Measurements from ENCODE around the gene TOP1. TPM values are rescaled to one million over a fixed set of nuclear protein-coding genes. Genes with fewer than 3 reads are reported as not detected.
"Not testable (repeated sequence)": the region's sequence is repeated elsewhere in the genome, so short reads cannot be mapped to it uniquely, and the experiment has no call there.

The TOP1 gene
- polyA plus RNA-seq, 1 of the 3 experiments (the other 2 are of a cell fraction), result 11.9 TPM

GRCh38 chr20:41116282-41116956, 87.8 kb downstream of the TOP1 start:
- Histone ChIP-seq H3K36me3 (replicated peaks in 1 of 2; ENCODE audit: control insufficient read depth in 1 of 2, insufficient read depth in 2 of 2, low read length in 1 of 2) (peaks cover 80 to 83% of the 10 kb centered on the region in 2 experiments), H3F3A (replicated peaks; ENCODE audit: insufficient read depth) (no peaks in the 10 kb centered on the region), H3K27me3 (ENCODE audit: insufficient read depth) (no peaks in the 10 kb centered on the region), H2AFZ (ENCODE audit: low read depth) (no peak overlapping the region), H3K9me3 (no peaks in the 10 kb centered on the region), H3K4me2 (no peak overlapping the region), H3K4me1 (ENCODE audit: control insufficient read depth in 1 of 2, insufficient read depth in 2 of 2, low read depth in 1 of 2, low read length in 1 of 2) (peaks cover 0 to 4% of the 10 kb centered on the region in 2 experiments; a peak in 2 of 4 replicates), H3K79me2 (ENCODE audit: insufficient read depth) (no peaks in the 10 kb centered on the region), H3K27ac (ENCODE audit: low read depth in 2 of 2, low read length in 1 of 2) (no peak overlapping the region), H3K9ac (no peak overlapping the region), H3K9me2 (no peaks in the 10 kb centered on the region), H3K4me3 (ENCODE audit: low read depth in 2 of 2, low read length in 1 of 2) (no peak overlapping the region), H4K20me1 (ENCODE audit: insufficient read depth) (0 out of 2 replicates have a peak, but pooled peaks cover 4% of the 10 kb centered on the region)
- DNase-seq, result no peak
- WGBS (ENCODE audit: low lambda C conversion rate), result 92% methylated on average over 6 of the region's 6 CpGs
- ChIA-PET POLR2A (no interaction called here), CTCF (interaction anchor here (0.6 to 1.1 kb wide), 3 partner anchors 9 to 148 kb away, joined by 3 to 4 read pairs (median 3); no protein-coding TSS in a partner anchor)
- TF ChIP-seq TEAD4 (IDR thresholded peaks at IDR 0.05; ENCODE audit: borderline replicate concordance, insufficient read depth), result no peak
- no peak for TF ChIP-seq ELF1 (IDR thresholded peaks at IDR 0.05)
- no peak for TF ChIP-seq TAF1 (IDR thresholded peaks at IDR 0.05; ENCODE audit: borderline replicate concordance, low read depth, low read length)
- TF ChIP-seq JUND (IDR thresholded peaks at IDR 0.05), result no peak
- TF ChIP-seq, protein P1, sequence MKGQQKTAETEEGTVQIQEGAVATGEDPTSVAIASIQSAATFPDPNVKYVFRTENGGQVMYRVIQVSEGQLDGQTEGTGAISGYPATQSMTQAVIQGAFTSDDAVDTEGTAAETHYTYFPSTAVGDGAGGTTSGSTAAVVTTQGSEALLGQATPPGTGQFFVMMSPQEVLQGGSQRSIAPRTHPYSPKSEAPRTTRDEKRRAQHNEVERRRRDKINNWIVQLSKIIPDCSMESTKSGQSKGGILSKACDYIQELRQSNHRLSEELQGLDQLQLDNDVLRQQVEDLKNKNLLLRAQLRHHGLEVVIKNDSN (IDR thresholded peaks at IDR 0.05; ENCODE audit: borderline replicate concordance, low read depth), result no peak
- no peak for TF ChIP-seq NRF1 (IDR thresholded peaks at IDR 0.05; ENCODE audit: low read depth, low read length)
- TF ChIP-seq EP300 (IDR thresholded peaks at IDR 0.05; ENCODE audit: borderline replicate concordance in 1 of 2, low read depth in 1 of 2, low read length in 1 of 2), result no peak
- TF ChIP-seq RCOR1 (IDR thresholded peaks at IDR 0.05; ENCODE audit: low read length), result no peak
- TF ChIP-seq EZH2phosphoT487 (IDR thresholded peaks at IDR 0.05; ENCODE audit: borderline replicate concordance, low read depth), result no peak

- H3K4me1 ChIP-seq (ENCODE audit: control insufficient read depth in 1 of 2, insufficient read depth in 2 of 2, low read depth in 1 of 2, low read length in 1 of 2); H3F3A ChIP-seq (replicated peaks; ENCODE audit: insufficient read depth); H3K4me3 ChIP-seq (ENCODE audit: low read depth in 2 of 2, low read length in 1 of 2); H3K9me3 ChIP-seq; DNase-seq; H2AFZ ChIP-seq (ENCODE audit: low read depth); H3K9ac ChIP-seq; H4K20me1 ChIP-seq (ENCODE audit: insufficient read depth); H3K79me2 ChIP-seq (ENCODE audit: insufficient read depth); H3K9me2 ChIP-seq; H3K27me3 ChIP-seq (ENCODE audit: insufficient read depth); POLR2A ChIA-PET: not testable (repeated sequence)
- 0 out of 4 replicates have a peak overlapping the region, but pooled peaks of 1 of the 2 experiments have one; percentile 17 for H3K27ac ChIP-seq (ENCODE audit: low read depth in 2 of 2, low read length in 1 of 2)
- peaks cover 81 to 90% of the 10 kb centered on the region in 2 experiments for H3K36me3 ChIP-seq (replicated peaks in 1 of 2; ENCODE audit: control insufficient read depth in 1 of 2, insufficient read depth in 2 of 2, low read length in 1 of 2)
- 92% methylated on average over 6 of the region's 6 CpGs for WGBS (ENCODE audit: low lambda C conversion rate)
- CTCF ChIA-PET, result interaction anchor here (1.2 to 1.6 kb wide), 2 partner anchors 16 to 20 kb away, joined by 3 to 7 read pairs; no protein-coding TSS in a partner anchor
- TF ChIP-seq CTCF (IDR thresholded peaks at IDR 0.05), result peak; percentile 31
- H3K4me2 ChIP-seq, result 0 out of 2 replicates have a peak overlapping the region, but pooled peaks have one; percentile 2
Measured at GRCh38 chr20:41118159-41118558, 89.5 kb downstream of the TOP1 start.
